Lower lobe of right lung (tissue), 2 donors: ENCODE measurements around the gene YTHDC2. TPM values are rescaled to one million over a fixed set of nuclear protein-coding genes. Genes with fewer than 3 reads are reported as not detected.

Source experiments
- ATAC-seq, 2 donors: fragments of 200-7000 bp; cut with Tn5 transposase; one replicate each; pipeline ENCODE4 v1.9.1; 2020 to 2022; ENCODE audit warnings: mild to moderate bottlenecking in 2 of 2, moderate library complexity in 2 of 2
- DNase-seq: peaks from one replicate; pipeline ENCODE4 v3.0.0-alpha.2; 2020
- H3K27ac ChIP-seq: fragments of 200-600 bp; one replicate; pipeline ENCODE4 v1.8.0; 2022
- H3K27me3 ChIP-seq: fragments of 200-600 bp; one replicate; pipeline ENCODE4 v1.8.0; 2022; ENCODE audit warnings: low read depth
- H3K36me3 ChIP-seq: fragments of 200-600 bp; one replicate; pipeline ENCODE4 v1.8.0; 2022; ENCODE audit warnings: mild to moderate bottlenecking
- H3K4me1 ChIP-seq: fragments of 200-600 bp; one replicate; pipeline ENCODE4 v1.8.0; 2022
- H3K4me3 ChIP-seq: fragments of 200-600 bp; one replicate; pipeline ENCODE4 v1.8.0; 2022; ENCODE audit warnings: mild to moderate bottlenecking
- H3K9me3 ChIP-seq: fragments of 200-600 bp; one replicate; pipeline ENCODE4 v1.8.0; 2022
- CTCF ChIP-seq: fragments of 200-600 bp; IDR thresholded peaks from one replicate; pipeline ENCODE4 v1.8.0; 2022; ENCODE audit warnings: antibody characterized with exemption, mild to moderate bottlenecking
- intact Hi-C: fragments of 100-400 bp; cut with DNase I; formaldehyde crosslinking; loops from one replicate; pipeline ENCODE4 v1.11.0; 2022
- total RNA-seq: library from RNA; stranded (reverse); fragmentation: NEBNext Ultra II Directional; extraction: Animal tissue kit (Norgen Biotek cat#: 25700); gene quantifications from one replicate; pipeline ENCODE4 v1.2.1, GENCODE V29; 2021
- donor health status: DM: no; HTN: yes; CAD: no; lungs with severe emphysema.

Gene YTHDC2
- total RNA-seq, 1 donor from 2014 or later, result 21.1 TPM

GRCh38 chr5:113527746-113528145, 14.3 kb downstream of the YTHDC2 start:
- intact Hi-C loops, result no loop called here
- DNase-seq (no peak), ATAC-seq (no peak)
- peaks cover 11% of the 10 kb centered on the region for H3K4me1 ChIP-seq
- H3K27me3 ChIP-seq, result no peaks in the 10 kb centered on the region
- no peak overlapping the region for H3K4me3 ChIP-seq
- TF ChIP-seq CTCF, result no peak
- no peak overlapping the region for H3K27ac ChIP-seq
- H3K36me3 ChIP-seq, result no peaks in the 10 kb centered on the region
- H3K9me3 ChIP-seq, result peaks cover 18% of the 10 kb centered on the region

- no peak for TF ChIP-seq CTCF
- intact Hi-C loops, result no loop called here
- no peaks in the 10 kb centered on the region for H3K4me1 ChIP-seq
- no peaks in the 10 kb centered on the region for H3K27me3 ChIP-seq
- ATAC-seq (no peak), DNase-seq (no peak)
- H3K9me3 ChIP-seq, result peaks cover 18% of the 10 kb centered on the region
- H3K36me3 ChIP-seq, result peaks cover 35% of the 10 kb centered on the region
- H3K27ac ChIP-seq, result no peak overlapping the region
- H3K4me3 ChIP-seq, result no peak overlapping the region
These were observed 18.1 kb downstream of the YTHDC2 start for GRCh38 chr5:113531481-113532159.

GRCh38 chr5:113538313-113538712, 24.8 kb downstream of the YTHDC2 start:
- H3K27me3 ChIP-seq, result no peaks in the 10 kb centered on the region
- H3K9me3 ChIP-seq, result no peaks in the 10 kb centered on the region
- peaks cover 84% of the 10 kb centered on the region for H3K36me3 ChIP-seq
- no peak for TF ChIP-seq CTCF
- DNase-seq (no peak), ATAC-seq (no peak)
- no peaks in the 10 kb centered on the region for H3K4me1 ChIP-seq
- intact Hi-C loops, result no loop called here
- H3K4me3 ChIP-seq, result no peak overlapping the region
- no peak overlapping the region for H3K27ac ChIP-seq

- ATAC-seq (no peak), DNase-seq (no peak)
- H3K4me1 ChIP-seq, result no peaks in the 10 kb centered on the region
- H3K27ac ChIP-seq, result no peak overlapping the region
- no peaks in the 10 kb centered on the region for H3K27me3 ChIP-seq
- H3K9me3 ChIP-seq, result no peaks in the 10 kb centered on the region
- intact Hi-C loops, result no loop called here
- H3K36me3 ChIP-seq, result peaks cover 68% of the 10 kb centered on the region
- H3K4me3 ChIP-seq, result no peak overlapping the region
- no peak for TF ChIP-seq CTCF
These were observed 33.2 kb downstream of the YTHDC2 start for GRCh38 chr5:113546703-113547183.

- Histone ChIP-seq H3K36me3 (peaks cover 65% of the 10 kb centered on the region), H3K4me1 (no peaks in the 10 kb centered on the region), H3K27ac (no peak overlapping the region), H3K27me3 (no peaks in the 10 kb centered on the region), H3K9me3 (no peaks in the 10 kb centered on the region), H3K4me3 (no peak overlapping the region)
- ATAC-seq (no peak), DNase-seq (no peak)
- intact Hi-C loops, result no loop called here
- TF ChIP-seq CTCF, result no peak
These were observed 34.9 kb downstream of the YTHDC2 start for GRCh38 chr5:113548396-113548795.
